GM21447 (cell line): ENCODE measurements around the gene CMIP.

Experiments
- ATAC-seq: cut with Tn5 transposase; IDR thresholded peaks from one replicate; pipeline ENCODE4 v1.9.1; 2021; ENCODE audit not compliant: unreplicated experiment

The CMIP gene

GRCh38 chr16:81477697-81478693 lies 33.4 kb downstream of the CMIP start:
- no peak for ATAC-seq

GRCh38 chr16:81478876-81479511 lies 34.4 kb downstream of the CMIP start:
- ATAC-seq, result peak; percentile 55

- ATAC-seq, result no peak
These were observed 36.1 kb downstream of the CMIP start for GRCh38 chr16:81480606-81481206.

- ATAC-seq, result peak; percentile 83
These were observed 36.7 kb downstream of the CMIP start for GRCh38 chr16:81481207-81481821.

- no peak for ATAC-seq
These were observed 37.9 kb downstream of the CMIP start for GRCh38 chr16:81482329-81483063.

GRCh38 chr16:81483064-81483969 lies 38.7 kb downstream of the CMIP start:
- no peak for ATAC-seq

- no peak for ATAC-seq
These were observed 39.5 kb downstream of the CMIP start for GRCh38 chr16:81483970-81484595.

GRCh38 chr16:81484908-81485624 lies 40.5 kb downstream of the CMIP start:
- no peak for ATAC-seq

GRCh38 chr16:81485824-81486539 lies 41.4 kb downstream of the CMIP start:
- ATAC-seq, result no peak

- ATAC-seq, result no peak
These were observed 42.0 kb downstream of the CMIP start for GRCh38 chr16:81486540-81487061.

GRCh38 chr16:81487301-81487720 lies 42.7 kb downstream of the CMIP start:
- ATAC-seq, result no peak

GRCh38 chr16:81488687-81489411 lies 44.2 kb downstream of the CMIP start:
- ATAC-seq, result no peak

- ATAC-seq, result no peak
These were observed 45.1 kb downstream of the CMIP start for GRCh38 chr16:81489547-81490267.

GRCh38 chr16:81491541-81492188 lies 47.1 kb downstream of the CMIP start:
- ATAC-seq, result no peak

- ATAC-seq, result no peak
These were observed 47.7 kb downstream of the CMIP start for GRCh38 chr16:81492311-81492761.
